DND-41 (cell line): Measurements from ENCODE around the gene MAST4.

ENCODE experiments used
- EZH2 ChIP-seq: IDR thresholded peaks from 3 replicates; pipeline ENCODE4 v1.6.1; 2012; ENCODE audit warnings: borderline replicate concordance, low read depth, mild to moderate bottlenecking, moderate library complexity, low read length, inconsistent platforms; ENCODE audit not compliant: severe bottlenecking
- TF ChIP-seq, protein P1 (sequence below): IDR thresholded peaks from 2 replicates; pipeline ENCODE4 v1.5.1; 2012; ENCODE audit warnings: borderline replicate concordance, low read length, moderate library complexity, mild to moderate bottlenecking; ENCODE audit not compliant: poor library complexity, severe bottlenecking; ENCODE audit errors: extremely low read depth

DNA sequence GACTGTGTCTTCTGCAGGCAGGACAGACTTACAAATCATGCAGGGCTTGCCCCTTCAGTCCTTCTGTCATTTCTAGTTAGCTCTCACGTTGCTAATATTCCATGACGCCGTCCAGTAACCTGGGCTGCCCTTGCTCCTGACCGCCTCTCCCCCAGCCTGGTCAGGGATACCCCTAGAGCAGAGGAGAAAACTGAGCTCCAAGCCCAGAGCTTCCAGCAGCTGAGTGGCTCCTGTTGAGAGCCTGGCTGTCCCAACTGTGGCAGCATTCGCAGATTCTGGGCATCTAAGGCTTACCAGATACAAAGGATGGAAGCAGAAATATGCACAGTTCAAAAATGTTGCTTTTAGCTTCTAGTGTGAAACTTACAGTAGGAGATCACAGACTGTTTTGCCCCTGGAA lies 415.2 kb downstream of the MAST4 start:
- TF ChIP-seq, protein P1, sequence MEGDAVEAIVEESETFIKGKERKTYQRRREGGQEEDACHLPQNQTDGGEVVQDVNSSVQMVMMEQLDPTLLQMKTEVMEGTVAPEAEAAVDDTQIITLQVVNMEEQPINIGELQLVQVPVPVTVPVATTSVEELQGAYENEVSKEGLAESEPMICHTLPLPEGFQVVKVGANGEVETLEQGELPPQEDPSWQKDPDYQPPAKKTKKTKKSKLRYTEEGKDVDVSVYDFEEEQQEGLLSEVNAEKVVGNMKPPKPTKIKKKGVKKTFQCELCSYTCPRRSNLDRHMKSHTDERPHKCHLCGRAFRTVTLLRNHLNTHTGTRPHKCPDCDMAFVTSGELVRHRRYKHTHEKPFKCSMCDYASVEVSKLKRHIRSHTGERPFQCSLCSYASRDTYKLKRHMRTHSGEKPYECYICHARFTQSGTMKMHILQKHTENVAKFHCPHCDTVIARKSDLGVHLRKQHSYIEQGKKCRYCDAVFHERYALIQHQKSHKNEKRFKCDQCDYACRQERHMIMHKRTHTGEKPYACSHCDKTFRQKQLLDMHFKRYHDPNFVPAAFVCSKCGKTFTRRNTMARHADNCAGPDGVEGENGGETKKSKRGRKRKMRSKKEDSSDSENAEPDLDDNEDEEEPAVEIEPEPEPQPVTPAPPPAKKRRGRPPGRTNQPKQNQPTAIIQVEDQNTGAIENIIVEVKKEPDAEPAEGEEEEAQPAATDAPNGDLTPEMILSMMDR = no peak
- no peak for TF ChIP-seq EZH2
